Bronchial epithelial cell (primary cell): Measurements from ENCODE around the gene DLX4. TPM values are rescaled to one million over a fixed set of nuclear protein-coding genes. Genes with fewer than 3 reads are reported as not detected.
A peak's percentile ranks its signal among the peaks of the same experiment; 100 is the strongest.

Experiments
- DNase-seq: peaks from one replicate; pipeline ENCODE4 v3.0.0-alpha.2; 2010; ENCODE audit warnings: low read depth
- FAIRE-seq: peaks from 2 replicates; lab custom pipeline; 2011; peaks lifted over from hg19 to GRCh38; lab: Jason Lieb, UNC
- H3K27me3 ChIP-seq: 2 replicates; pipeline ENCODE4 v1.5.1; 2011; ENCODE audit warnings: low read length; ENCODE audit not compliant: control insufficient read depth, insufficient read depth
- H3K36me3 ChIP-seq: 2 replicates; pipeline ENCODE4 v1.5.1; 2011; ENCODE audit warnings: low read length; ENCODE audit not compliant: control insufficient read depth, insufficient read depth
- H3K4me3 ChIP-seq: 2 replicates; pipeline ENCODE4 v1.5.1; 2011; ENCODE audit warnings: mild to moderate bottlenecking, low read depth, low read length, control low read depth
- CTCF ChIP-seq: IDR thresholded peaks from 2 replicates; pipeline ENCODE4 v1.5.1; 2011; ENCODE audit warnings: mild to moderate bottlenecking, moderate library complexity, low read length, control low read depth, inconsistent platforms; ENCODE audit not compliant: insufficient read depth, severe bottlenecking
- total RNA-seq: library from RNA; depleted of rRNA; stranded (reverse); fragments of >200 nt; gene quantifications from 2 replicates; pipeline ENCODE4 v1.2.1, GENCODE V29; 2014

DLX4 gene
- total RNA-seq, 1 donor from 2014 or later: not detected

- no peak for FAIRE-seq
- Histone ChIP-seq H3K36me3 (no peaks in the 10 kb centered on the region), H3K4me3 (no peak overlapping the region), H3K27me3 (peaks cover 5% of the 10 kb centered on the region)
- no peak for TF ChIP-seq CTCF
- DNase-seq: peak; percentile 23
Measured at GRCh38 chr17:49955157-49955556, 13.8 kb upstream of the DLX4 start.

GRCh38 chr17:49956780-49957179 lies 12.2 kb upstream of the DLX4 start:
- no peak for TF ChIP-seq CTCF
- no peak for FAIRE-seq
- H3K27me3 ChIP-seq: peaks cover 5% of the 10 kb centered on the region
- DNase-seq: no peak
- H3K36me3 ChIP-seq: no peaks in the 10 kb centered on the region
- no peak overlapping the region for H3K4me3 ChIP-seq

GRCh38 chr17:49957350-49957749 lies 11.6 kb upstream of the DLX4 start:
- Histone ChIP-seq H3K36me3 (no peaks in the 10 kb centered on the region), H3K27me3 (peaks cover 4% of the 10 kb centered on the region), H3K4me3 (no peak overlapping the region)
- no peak for DNase-seq
- TF ChIP-seq CTCF: no peak
- no peak for FAIRE-seq

GRCh38 chr17:49958723-49959122 lies 10.3 kb upstream of the DLX4 start:
- Histone ChIP-seq H3K27me3 (peaks cover 18% of the 10 kb centered on the region), H3K4me3 (no peak overlapping the region), H3K36me3 (no peaks in the 10 kb centered on the region)
- TF ChIP-seq CTCF: no peak
- FAIRE-seq (no peak), DNase-seq (no peak)

GRCh38 chr17:49959183-49959935 lies 9.6 kb upstream of the DLX4 start:
- DNase-seq: peak; percentile 35
- Histone ChIP-seq H3K27me3 (peaks cover 24% of the 10 kb centered on the region), H3K4me3 (no peak overlapping the region), H3K36me3 (no peaks in the 10 kb centered on the region)
- no peak for TF ChIP-seq CTCF
- peak; percentile 18 for FAIRE-seq
